GM12878 (cell line): ENCODE data around the gene TTC39C.

Experiments used
- EGR1 ChIP-seq, 2 experiments: IDR thresholded peaks; 1 replicate in 1 of 2; 2 replicates in 1 of 2; pipeline ENCODE4 v1.6.1; 2011 to 2012; ENCODE audit warnings: low read depth in 2 of 2, low read length in 2 of 2, borderline replicate concordance in 1 of 2, mild to moderate bottlenecking in 1 of 2, moderate library complexity in 1 of 2
- NR2C2 ChIP-seq: IDR thresholded peaks from 2 replicates; pipeline ENCODE4 v1.6.1; 2011; ENCODE audit warnings: borderline replicate concordance, low read depth; ENCODE audit not compliant: control insufficient read depth, insufficient read length
- RFX5 ChIP-seq: IDR thresholded peaks from 2 replicates; pipeline ENCODE4 v1.6.1; 2011; ENCODE audit warnings: low read depth, low read length, improper control_type of control experiment
- TF ChIP-seq, protein P1 (sequence below), 3 experiments: IDR thresholded peaks in 2 of 3; conservative IDR thresholded peaks in 1 of 3; 2 replicates each; pipeline ENCODE4 v1.5.1; 2011; ENCODE audit warnings: low read depth in 3 of 3, low read length in 3 of 3, mild to moderate bottlenecking in 3 of 3, control low read depth in 2 of 3, moderate library complexity in 2 of 3, inconsistent platforms in 1 of 3, mixed read lengths in 1 of 3; ENCODE audit not compliant: control insufficient read depth in 2 of 3, insufficient read depth in 1 of 3; ENCODE audit errors: extremely low read depth in 1 of 3
- TF ChIP-seq, protein P2 (sequence below): IDR thresholded peaks from 2 replicates; pipeline ENCODE4 v1.6.1; 2012; ENCODE audit warnings: low read depth, low read length, improper control_type of control experiment

DNA sequence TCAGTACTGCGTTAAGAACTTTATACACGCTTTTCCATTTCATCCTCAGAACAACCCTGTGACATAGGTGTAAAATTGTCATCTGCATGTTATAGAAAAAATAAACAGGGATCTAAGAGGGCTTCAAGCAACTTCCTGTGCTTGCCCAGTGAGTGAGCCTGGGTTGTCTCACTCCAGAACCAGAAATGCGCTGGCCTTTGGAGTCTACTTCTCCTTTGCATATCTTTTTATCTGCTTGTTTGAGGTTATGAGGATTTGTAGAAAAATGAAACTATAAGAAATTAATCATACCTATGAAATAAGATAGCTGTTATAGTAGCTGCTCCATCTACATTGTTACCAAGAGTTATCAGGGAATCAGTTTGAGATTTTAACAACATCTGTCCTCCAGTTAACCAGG lies 69.0 kb downstream of the TTC39C start:
- TF ChIP-seq, protein P1, sequence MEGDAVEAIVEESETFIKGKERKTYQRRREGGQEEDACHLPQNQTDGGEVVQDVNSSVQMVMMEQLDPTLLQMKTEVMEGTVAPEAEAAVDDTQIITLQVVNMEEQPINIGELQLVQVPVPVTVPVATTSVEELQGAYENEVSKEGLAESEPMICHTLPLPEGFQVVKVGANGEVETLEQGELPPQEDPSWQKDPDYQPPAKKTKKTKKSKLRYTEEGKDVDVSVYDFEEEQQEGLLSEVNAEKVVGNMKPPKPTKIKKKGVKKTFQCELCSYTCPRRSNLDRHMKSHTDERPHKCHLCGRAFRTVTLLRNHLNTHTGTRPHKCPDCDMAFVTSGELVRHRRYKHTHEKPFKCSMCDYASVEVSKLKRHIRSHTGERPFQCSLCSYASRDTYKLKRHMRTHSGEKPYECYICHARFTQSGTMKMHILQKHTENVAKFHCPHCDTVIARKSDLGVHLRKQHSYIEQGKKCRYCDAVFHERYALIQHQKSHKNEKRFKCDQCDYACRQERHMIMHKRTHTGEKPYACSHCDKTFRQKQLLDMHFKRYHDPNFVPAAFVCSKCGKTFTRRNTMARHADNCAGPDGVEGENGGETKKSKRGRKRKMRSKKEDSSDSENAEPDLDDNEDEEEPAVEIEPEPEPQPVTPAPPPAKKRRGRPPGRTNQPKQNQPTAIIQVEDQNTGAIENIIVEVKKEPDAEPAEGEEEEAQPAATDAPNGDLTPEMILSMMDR (IDR thresholded peaks at IDR 0.05 in 2 of 3, conservative IDR thresholded peaks at IDR 0.05 in 1 of 3; ENCODE audit: control insufficient read depth in 2 of 3, extremely low read depth in 1 of 3, insufficient read depth in 1 of 3, low read depth in 3 of 3, low read length in 3 of 3): no peak
- TF ChIP-seq EGR1 (IDR thresholded peaks at IDR 0.05; ENCODE audit: borderline replicate concordance in 1 of 2, low read depth in 2 of 2, low read length in 2 of 2): no peak
- no peak for TF ChIP-seq RFX5
- TF ChIP-seq NR2C2: no peak
- TF ChIP-seq, protein P2, sequence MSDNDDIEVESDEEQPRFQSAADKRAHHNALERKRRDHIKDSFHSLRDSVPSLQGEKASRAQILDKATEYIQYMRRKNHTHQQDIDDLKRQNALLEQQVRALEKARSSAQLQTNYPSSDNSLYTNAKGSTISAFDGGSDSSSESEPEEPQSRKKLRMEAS: no peak
